ENCODE results near the gene TYSND1.

DNA sequence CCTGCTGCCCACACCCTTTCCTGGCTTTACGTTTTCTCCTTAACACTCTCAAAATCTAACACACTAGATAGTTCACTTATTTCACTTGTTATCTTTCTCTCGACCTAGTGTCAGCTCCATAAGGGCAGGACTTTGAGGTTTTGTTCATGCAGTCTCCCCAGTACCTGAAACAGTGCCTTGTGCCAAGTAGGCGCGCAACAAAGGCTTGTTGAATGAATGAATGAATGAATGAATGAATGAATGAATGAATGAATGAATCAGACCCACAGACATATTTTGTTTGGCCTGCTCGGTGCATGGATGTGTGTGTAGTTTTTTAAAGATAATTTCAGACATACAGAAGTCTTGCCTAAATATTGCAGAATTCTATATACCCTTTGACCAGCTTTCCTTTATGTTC is 6.2 kb downstream of the TYSND1 start:
- TF ChIP-seq, protein P1, sequence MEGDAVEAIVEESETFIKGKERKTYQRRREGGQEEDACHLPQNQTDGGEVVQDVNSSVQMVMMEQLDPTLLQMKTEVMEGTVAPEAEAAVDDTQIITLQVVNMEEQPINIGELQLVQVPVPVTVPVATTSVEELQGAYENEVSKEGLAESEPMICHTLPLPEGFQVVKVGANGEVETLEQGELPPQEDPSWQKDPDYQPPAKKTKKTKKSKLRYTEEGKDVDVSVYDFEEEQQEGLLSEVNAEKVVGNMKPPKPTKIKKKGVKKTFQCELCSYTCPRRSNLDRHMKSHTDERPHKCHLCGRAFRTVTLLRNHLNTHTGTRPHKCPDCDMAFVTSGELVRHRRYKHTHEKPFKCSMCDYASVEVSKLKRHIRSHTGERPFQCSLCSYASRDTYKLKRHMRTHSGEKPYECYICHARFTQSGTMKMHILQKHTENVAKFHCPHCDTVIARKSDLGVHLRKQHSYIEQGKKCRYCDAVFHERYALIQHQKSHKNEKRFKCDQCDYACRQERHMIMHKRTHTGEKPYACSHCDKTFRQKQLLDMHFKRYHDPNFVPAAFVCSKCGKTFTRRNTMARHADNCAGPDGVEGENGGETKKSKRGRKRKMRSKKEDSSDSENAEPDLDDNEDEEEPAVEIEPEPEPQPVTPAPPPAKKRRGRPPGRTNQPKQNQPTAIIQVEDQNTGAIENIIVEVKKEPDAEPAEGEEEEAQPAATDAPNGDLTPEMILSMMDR (IDR thresholded peaks at IDR 0.05): no peak
- no peak for TF ChIP-seq POLR2AphosphoS5 (IDR thresholded peaks at IDR 0.05)
- no peak for TF ChIP-seq POLR2A (IDR thresholded peaks at IDR 0.05)
